A204.1 (cell line): ENCODE results near the gene ALDH18A1.
"Not testable (repeated sequence)": the region's sequence is repeated elsewhere in the genome, so short reads cannot be mapped to it uniquely, and the experiment has no call there.

ENCODE experiments used
- FAIRE-seq: peaks from 2 replicates; lab custom pipeline; 2012; peaks lifted over from hg19 to GRCh38; lab: Jason Lieb, UNC

ALDH18A1 gene

DNA sequence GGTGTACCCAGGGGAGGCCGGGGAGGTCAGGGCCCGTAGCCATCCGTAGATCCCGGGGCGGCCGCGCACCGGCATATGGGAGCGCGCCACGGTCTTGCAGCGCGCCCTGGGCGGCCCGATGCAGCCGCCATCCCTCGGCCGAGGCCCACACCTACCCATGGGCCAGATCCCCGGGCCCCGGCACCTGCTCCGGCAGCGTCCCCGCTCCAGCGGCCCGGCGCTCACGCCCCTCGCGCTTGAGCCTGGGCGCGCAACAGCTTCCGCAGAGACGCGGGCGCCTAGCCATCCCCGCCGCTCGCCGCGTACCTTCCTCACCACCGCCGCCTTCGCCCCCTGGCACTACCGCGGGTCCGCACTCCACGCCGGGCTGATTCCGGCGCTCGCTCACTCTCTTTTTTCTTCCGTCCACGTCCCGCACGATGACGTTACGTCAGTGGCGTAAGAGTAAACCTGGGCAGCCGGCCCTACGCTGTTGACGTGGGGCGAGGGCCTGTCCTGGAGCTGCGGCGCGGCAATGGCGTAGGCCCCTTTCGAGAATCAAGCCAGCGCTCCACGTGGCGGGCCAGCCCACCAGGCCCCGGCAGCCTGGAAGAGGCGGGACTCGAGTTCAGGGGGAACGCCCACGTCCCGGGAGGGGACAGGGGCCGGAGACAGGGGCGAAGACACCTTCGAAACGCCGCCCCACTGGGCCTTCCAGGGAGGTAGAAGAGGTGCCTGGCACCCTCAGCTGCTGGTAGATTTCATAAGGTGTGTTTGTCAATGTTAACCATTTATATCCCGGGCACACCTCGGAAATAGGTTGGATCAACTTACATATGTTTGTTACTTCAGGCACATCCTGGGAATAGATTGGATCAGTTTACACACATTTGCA, at the start of gene ALDH18A1:
Gene ALDH18A1, minus strand, starts transcription at position 421 of the 874 bp plus-strand sequence. CDS start 3,334 bp downstream, outside the sequence.
- peak; percentile 91 for FAIRE-seq

DNA sequence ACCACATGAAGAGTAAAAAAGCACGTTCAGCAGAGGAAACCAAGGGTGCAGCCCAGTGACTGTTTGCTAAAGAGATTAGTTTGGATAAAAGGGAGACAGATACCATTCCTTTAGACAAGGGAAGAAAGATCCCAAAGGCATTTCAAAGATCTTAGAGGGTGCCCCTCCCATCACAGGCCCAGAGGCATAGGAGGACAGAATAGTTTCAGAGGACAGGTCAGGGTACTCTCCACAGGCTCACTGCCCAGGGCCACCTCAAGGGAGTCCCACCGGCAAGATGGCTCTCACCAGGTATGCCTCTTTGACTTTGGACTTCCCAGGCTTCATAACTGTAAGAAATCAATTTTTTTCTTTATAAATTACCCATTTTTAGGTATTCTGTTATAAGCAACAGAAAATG, 41.9 kb upstream of the ALDH18A1 start:
- FAIRE-seq: no peak

DNA sequence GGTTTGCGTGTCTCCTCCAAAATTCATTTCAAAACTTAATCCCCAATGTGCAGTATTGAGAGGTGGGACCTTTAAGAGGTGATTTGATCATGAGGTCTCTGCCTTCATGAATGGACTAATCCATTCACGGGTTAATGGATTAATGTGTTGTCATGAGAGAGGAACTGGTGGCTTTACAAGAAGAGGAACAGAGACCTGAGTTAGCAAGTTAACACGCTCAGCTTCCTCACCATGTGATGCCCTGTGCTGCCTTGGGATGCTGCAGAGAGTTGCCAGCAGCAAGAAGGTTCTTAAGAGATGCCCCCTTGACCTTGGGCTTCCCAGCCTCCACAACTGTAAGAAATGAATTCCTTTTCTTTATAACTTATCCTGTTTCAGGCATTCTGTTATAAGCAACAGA, 40.9 kb upstream of the ALDH18A1 start:
- no peak for FAIRE-seq

DNA sequence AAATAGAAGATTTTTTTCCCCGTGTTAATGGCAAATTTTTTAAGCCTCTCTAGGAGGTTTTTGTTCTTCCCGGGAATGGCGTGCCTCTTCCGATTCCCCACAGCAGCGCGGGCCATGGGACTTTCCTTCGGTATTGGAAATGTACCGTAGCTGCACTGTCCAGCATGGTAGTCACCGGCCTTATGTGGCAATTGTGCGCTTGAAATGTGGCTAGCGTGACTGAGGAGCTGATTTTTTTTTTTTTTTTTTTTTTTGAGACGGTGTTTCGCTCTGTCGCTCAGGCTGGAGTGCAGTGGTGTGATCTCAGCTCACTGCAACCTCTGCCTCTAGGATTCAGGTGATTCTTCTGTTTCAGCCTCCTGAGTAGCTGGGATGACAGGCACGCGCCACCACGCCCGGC, 38.2 kb upstream of the ALDH18A1 start:
- no peak for FAIRE-seq

DNA sequence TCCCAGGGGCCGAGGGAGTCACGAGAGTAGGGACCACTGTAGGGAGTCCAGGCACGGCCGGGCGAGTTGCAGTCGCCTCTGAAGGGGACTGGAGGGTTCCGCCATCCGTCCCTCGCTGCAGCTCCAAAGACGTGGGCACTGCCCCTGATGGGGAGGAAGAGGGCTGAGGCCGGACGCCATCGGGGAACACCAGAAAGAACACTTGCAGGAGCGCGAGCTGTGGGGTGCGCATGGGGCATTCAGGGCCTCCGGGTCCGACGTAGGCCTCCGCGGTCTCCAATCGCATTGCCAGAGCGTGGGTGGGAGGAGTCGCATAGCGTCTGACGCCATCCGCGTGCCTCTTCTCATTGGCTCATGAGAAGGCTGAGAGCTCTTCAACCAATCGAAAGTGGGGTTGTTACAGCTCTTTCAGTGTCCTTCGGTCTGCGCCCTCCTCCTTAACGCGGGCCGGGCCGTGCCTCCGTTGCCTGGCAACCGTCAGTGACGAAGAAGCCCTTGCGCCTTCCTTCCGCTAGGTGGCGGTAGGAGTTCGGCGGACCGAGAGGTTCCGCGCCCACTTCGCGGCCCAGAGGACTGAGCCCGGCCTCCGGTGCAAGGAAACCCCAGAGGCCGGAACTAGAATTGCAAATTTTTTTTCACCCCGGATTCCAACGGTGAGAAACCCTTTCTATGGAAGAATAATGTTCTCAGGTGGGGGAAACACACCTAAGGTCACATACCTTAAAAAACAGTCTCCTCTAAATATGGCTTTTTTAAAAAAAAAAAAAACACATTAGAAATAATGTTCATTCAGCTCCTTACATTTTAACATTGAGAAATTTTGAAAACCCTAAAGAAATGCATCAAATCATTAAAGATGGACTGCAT, 37.4 kb upstream of the ALDH18A1 start, which contains the start of gene TCTN3:
Gene TCTN3, minus strand, starts transcription at position 260 of the 867 bp plus-strand sequence. Its CDS starts 28 bp downstream, at position 232.
- peak; percentile 100 for FAIRE-seq

DNA sequence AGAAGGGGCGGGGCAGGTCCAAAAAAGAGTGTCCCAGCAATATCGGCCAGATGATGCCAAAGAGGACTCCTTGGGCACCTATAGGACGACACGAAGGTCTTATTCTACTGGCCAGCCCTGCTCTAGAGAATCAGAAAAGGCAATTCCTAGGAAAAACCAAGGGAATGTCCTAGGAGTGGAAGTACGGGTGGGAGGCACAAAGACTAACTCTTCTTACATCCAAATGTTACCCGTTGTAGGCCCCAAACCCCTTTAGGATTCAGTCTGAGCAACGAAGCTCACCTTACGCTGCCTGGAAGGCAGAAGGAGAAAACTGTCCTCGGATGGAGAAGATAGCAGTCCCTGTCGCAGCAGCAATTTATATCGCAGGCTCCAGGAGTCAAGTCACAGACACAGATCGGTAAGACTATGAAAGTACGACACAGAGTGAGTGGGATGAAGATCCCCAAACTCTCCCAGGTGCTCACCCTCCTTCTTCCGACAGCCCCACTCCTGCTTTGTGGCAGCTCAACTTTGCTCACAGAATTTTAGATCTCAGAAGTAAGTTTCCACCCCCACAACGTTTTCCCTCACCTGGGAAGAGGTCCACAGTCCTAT, 36.7 kb upstream of the ALDH18A1 start:
- no peak for FAIRE-seq

DNA sequence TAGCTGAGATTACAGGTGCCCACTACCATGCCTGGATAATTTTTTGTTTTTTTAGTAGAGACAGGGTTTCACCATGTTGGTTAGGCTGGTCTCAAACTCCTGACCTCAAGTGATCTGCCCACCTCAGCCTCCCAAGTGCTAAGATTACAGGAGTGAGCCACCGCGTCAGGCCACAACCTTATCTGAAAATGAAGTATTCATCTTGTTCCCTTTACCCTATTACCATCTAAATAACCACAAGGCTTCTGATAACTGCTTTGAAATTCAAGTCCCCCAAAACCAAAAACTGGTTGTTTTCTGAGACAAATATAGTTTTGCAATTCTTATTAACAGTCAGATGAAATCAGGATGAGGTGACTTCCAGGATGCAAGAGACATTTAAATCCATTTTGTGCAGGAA, 34.8 kb upstream of the ALDH18A1 start:
- no peak for FAIRE-seq

DNA sequence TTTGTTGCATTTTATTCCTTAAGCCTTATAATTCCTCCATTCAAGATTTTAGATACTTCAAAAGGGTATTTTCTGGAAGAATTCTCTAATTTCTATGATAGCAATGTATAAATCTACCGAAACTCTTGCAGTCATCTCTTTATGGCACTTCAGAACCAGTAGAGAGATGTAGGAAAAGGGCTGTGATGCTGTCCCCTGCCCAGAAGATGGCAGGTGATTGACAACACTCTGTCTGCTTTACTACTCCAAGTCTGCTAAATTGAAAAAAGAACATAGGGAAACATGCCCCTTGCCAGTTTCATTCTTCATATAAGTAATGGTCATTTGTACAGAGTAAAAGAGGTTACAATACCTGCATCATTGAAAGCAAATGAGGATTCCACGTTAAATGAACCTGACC, 32.1 kb upstream of the ALDH18A1 start:
- no peak for FAIRE-seq

DNA sequence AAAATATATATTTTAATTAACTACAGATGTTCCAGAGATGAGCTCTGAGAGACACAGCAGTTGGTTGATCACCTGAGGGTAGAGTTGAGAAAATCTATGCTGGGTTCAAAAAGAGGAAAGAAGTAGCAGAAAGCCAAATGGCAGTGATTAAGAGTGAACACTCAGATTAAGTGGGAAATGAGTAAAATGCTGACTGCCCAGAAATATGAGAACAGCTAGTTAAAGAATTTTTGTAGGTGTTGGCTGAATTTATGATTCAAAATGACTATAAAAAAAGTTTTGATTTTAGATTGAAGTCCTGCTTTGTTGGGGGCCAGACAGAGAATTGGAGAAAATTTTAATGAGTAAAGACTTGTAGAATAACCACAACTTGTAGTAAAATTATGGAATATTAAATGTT, 27.5 kb upstream of the ALDH18A1 start:
- no peak for FAIRE-seq

DNA sequence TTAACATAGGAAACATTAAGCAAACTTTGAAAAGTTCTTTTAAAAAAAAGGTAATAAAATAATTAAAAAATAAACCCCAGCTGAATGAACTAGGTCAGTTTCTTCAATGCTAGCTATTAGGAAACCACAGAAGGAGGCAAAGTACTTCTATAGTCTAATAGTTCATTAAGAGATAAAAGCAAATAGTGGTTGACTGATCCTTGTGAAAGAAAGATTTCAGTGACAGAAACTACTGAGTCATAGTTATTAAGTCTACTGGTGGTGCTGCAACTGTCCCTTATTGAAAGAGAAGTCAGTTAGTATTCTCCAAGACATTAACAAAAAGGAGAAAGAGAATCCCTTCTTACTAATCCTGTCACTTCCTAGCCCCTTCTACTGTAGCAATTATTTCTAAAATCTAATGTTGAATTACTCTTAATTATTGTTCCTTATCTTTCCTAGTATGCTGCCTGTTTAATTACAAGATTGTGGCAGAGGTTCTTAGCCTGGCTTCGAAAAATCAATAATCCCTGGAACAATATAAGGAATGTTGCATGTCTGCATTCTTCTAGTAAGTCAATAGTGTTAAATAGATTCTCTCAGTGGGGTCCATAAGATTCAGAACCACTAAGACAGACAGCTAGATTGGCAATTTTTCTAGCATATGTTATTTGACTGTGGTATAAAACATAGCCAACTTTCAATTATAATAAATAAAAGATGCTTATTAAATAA, 19.0 kb upstream of the ALDH18A1 start:
- no peak for FAIRE-seq

DNA sequence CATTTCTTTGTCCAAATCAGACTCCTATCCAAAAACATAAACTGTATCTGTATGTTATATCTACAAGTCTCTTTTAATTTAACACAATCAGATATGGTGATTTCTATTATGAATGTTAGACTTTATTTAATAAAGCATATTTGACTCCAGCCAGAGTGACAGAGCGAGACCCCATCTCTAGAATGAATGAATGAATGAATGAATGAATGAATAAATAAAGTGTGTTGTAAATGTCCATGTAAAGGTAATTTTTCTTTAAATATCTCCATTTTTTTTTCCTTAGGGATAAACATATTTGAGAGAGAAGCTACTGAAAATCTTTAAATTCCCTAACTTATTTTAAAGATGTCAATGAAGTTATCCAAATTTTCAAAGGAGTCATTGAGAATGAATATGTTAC, 18.1 kb upstream of the ALDH18A1 start:
- FAIRE-seq: no peak

DNA sequence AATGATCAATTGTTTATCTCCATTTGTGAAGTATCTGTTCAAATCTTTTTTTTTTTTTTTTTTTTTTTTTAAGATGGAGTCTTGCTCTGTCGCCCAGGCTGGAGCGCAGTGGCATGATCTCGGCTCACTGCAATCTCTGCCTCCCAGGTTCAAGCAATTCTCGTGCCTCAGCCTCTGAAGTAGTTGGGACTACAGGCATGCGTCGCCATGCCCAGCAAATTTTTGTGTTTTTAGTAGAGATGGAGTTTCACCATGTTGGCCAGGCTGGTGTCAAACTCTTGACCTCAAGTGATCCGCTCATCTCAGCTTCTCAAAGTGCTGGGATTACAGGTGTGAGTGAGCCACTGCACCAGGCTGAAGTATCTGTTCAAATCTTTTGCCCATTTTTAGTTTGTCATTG, 16.1 kb upstream of the ALDH18A1 start:
- FAIRE-seq: not testable (repeated sequence)

DNA sequence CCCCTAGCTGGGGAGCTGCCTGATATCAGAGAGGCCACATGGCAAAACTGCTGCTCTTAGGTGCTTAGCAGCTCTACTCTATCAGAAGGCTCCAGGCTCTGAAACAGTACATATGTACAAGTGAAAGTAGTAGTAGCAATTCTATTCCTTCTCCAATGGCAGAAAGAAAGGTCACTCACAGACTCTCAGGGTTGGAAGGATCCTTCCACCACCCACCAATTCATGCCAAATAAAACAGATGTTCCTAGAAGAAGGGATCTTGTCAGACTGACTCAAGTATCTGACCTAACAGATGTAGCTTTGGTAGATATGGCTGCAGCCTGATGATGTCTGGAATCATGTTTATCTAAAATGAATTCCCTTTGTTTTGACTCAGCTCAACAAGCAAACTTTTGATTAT, 8.0 kb upstream of the ALDH18A1 start:
- FAIRE-seq: no peak

DNA sequence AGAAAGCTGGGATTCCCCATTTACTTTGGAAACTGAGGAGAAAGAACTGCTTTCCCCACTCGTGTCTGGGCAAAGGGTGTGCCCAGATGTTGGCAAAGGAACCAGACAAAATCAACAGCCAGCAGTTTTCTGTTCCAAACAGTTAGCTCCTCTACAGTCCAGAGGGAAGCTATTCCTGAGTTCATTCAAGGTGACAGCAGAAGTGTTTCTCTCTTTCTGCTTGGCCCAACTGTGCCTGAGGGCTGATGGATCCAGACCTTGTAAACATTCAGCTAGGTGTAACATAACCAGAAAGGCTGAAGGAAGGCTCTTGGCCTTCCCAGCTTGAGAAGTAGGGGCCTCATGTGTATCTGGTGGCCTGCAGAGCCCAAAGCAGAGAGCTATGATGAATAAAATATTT, 7.0 kb upstream of the ALDH18A1 start:
- no peak for FAIRE-seq

DNA sequence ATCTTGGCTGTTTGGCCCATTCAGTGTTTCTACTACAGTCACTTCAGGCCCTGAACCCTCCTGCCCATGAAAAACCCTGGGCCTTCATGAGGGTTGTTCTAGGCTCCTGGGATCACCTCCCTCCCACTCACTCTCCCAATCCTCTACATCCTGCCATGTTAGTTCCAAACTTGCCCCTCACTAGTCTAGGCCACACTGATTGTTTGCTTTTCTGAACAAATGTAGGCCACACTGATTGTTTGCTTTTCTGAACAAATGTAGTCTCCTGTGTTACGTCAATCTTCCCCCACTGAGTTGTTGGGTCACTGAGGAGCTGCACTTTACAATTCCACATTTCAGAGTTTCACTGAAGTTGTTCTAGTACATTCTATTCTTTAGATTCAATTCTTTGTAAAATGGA, 5.3 kb upstream of the ALDH18A1 start:
- no peak for FAIRE-seq

DNA sequence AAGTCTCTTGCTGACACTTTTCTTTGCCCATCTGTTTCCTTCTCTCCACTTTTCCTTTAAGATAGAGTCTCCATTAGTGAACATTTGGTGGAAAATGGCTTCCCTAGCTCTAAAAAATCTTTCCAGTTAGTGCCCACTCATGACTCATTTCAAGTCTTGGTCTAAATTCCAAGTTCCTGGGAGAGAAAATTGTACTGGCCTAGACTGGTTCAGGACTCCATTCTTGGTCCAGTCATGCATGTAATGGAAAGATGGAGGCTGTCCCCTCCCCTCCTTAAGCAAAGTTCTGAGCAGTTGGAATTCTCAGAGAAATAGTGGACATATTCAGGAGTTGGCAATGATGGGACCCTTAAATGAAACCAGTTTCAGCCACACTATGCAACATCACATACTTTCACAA, 3.8 kb upstream of the ALDH18A1 start:
- no peak for FAIRE-seq

DNA sequence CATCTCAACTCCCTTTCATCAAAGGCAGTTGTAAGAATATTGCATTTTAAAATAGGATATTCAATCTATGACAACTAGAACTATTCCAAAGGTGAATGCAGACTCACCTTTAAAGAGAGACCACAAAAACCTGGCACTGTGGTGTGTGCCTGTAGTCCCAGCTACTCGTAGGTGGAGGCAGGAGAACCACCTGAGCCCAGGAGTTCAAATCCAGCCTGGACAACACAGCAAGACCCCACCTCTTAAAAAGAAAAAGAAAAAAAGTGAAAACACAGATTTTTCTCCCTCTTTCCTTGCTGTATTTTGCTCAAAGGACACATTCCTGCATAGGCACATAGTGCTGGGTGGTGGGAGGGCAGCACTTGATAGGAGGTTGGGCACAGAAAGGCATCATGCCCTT, 739 bp upstream of the ALDH18A1 start:
- FAIRE-seq: no peak

DNA sequence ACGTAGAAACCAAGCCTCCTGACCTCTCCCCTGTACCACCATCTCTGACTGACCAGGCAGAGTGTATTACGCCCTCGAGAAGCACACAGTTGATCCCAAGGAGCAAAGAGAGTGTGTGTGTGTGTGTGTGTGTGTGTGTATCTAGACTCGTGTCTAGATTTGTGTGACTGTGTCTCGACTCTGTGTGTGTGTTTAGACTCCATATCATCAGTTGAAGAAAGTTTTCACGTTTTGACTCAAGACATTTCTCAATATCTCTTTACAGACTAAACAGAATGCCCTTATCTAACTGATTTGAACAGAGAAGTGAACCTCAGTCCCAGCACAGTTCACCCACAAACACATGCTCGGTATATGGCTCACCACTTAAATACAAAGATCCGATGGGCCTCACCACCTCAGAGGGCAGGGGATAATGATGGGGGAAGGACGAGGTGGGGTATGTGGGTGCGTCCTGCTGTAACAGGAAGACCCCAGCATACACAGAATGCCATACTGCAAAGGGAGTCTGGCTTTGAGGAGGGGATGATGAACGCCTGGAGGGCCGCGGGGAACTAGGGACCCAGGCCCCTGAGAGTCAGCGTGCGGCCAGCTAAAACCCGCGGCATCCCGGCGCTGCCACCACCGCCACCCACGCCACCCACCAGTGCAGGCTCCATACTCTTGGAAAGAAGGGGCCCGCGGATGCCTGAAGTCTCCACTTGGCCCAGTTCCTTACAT, 780 bp downstream of the ALDH18A1 start:
- FAIRE-seq: no peak

DNA sequence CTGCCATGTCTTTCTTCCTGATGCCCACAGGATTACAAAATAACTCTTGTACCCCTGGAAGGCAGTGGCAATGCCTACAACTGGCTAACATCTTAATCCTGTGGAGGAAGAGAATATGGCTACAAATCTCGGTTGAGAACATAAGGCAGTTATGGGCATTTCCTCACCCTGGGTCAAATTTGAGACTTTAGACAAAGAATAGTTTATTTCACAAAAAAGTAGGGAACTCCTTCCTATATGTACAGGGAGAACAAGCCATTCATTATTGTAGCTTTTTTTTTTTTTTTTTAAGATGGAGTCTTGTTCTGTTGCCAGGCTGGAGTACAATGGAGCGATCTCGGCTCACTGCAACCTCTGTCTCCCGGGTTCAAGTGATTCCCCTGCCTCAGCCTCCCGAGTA, 2.6 kb downstream of the ALDH18A1 start:
- FAIRE-seq: no peak

DNA sequence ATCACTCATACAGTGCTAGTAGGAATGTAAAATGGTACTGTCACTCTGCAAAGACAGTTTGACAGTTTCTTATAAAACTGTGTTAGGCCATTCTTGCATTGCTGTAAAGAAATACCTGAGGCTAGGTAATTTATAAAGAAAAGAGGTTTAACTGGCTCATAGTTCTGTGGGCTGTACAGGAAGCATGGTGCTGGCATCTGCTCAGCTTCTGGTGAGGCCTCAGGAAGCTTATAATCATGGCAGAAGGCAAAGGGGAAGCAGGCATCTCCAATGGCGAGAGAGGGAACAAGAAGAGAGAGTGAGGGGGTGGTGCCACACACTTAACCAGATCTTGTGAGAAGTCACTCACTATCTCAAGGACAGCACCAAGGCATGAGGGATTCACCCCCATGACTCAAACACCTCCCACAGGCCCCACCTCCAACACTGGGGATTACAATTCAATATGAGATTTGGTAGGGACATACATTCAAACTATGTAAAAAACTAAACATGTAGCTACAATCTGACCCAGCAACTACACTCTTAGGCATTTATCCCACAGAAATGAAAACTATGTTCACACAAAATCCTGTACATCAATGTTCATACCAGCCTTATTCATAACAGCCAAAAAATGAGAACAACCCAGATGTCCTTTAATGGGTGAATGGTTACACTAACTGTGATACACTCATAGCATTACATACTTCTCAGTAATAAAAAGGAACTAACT, 5.0 kb downstream of the ALDH18A1 start:
- FAIRE-seq: no peak

DNA sequence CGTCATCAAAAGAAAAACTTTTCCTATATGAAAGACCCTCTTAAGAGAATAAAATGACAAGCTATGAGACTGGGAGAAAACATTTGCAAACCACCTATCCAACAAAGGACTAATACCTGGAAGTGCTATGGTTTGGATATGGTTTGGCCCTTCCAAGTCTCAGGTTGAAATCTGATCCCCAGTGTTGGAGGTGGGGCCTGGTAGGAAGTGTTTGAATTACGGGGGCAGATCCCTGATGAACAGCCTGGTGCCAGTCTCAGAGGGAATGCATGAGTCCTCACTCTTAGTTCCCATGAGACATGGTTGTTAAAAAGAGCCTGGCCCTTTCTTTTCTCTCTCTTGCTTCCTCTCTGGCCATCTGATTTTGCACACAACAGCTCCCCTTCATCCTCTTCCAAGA, 6.3 kb downstream of the ALDH18A1 start:
- no peak for FAIRE-seq
